Parathyroid adenoma (tissue), 2 donors: ENCODE data around the gene TP73.

Source experiments
- H2AFZ ChIP-seq: fragments of 300-600 bp; sonication (generic); one replicate; pipeline ENCODE4 v1.7.0; 2017; ENCODE audit warnings: antibody characterized with exemption, mild to moderate bottlenecking
- H3K27ac ChIP-seq: fragments of 300-600 bp; sonication (generic); one replicate; pipeline ENCODE4 v1.7.0; 2017
- H3K27me3 ChIP-seq: fragments of 300-600 bp; sonication (generic); one replicate; pipeline ENCODE4 v1.7.0; 2017; ENCODE audit warnings: low read length; ENCODE audit not compliant: control insufficient read depth, insufficient read depth
- H3K36me3 ChIP-seq: fragments of 300-600 bp; sonication (generic); one replicate; pipeline ENCODE4 v1.7.0; 2017; ENCODE audit warnings: low read length; ENCODE audit not compliant: control insufficient read depth, insufficient read depth
- H3K4me1 ChIP-seq: fragments of 300-600 bp; sonication (generic); one replicate; pipeline ENCODE4 v1.7.0; 2017; ENCODE audit warnings: control low read depth
- H3K4me2 ChIP-seq: fragments of 300-600 bp; sonication (generic); one replicate; pipeline ENCODE4 v1.7.0; 2017; ENCODE audit warnings: low read length
- H3K4me3 ChIP-seq: fragments of 300-600 bp; sonication (generic); one replicate; pipeline ENCODE4 v1.7.0; 2017; ENCODE audit warnings: low read depth, low read length
- H3K79me2 ChIP-seq: fragments of 300-600 bp; sonication (generic); one replicate; pipeline ENCODE4 v1.7.0; 2017; ENCODE audit warnings: control low read depth
- H3K9ac ChIP-seq: fragments of 300-600 bp; sonication (generic); one replicate; pipeline ENCODE4 v1.7.0; 2017; ENCODE audit warnings: mild to moderate bottlenecking
- H3K9me3 ChIP-seq: fragments of 300-600 bp; sonication (generic); one replicate; pipeline ENCODE4 v1.7.0; 2017; ENCODE audit warnings: low read length; ENCODE audit not compliant: control insufficient read depth
- CTCF ChIP-seq: fragments of 300-600 bp; sonication (generic); IDR thresholded peaks from one replicate; pipeline ENCODE4 v1.7.0; 2017; ENCODE audit warnings: antibody characterized with exemption, mild to moderate bottlenecking
- donor health status: primary hyperparathyroidism.

The TP73 gene

DNA sequence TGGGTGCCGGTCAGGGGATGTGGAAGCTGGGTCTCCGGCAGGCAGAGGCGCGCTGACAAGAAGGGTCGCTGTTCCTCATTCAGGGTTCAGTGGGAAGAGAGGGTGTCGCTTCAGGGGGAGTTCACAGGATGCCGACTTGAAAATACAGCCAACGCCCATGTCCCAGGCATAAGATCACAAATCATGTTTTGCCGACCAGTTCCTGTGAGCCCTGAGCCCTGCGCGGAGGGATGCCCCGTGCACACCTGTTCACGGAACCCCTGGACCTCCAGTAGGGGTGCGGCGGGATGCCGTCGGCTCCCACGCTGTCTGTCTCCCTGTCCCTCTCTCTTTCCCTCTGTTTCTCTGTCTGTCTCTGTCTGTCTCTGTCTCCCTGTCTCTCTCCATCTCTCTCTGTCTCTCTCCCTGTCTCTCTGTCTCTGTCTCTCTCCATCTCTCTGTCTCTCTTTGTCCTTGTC is 26.8 kb downstream of the TP73 start:
- Histone ChIP-seq H2AFZ (no peak overlapping the region), H3K9me3 (no peaks in the 10 kb centered on the region), H3K79me2 (no peaks in the 10 kb centered on the region), H3K27me3 (no peaks in the 10 kb centered on the region), H3K4me2 (no peak overlapping the region), H3K4me1 (no peaks in the 10 kb centered on the region), H3K27ac (no peak overlapping the region), H3K4me3 (no peak overlapping the region), H3K36me3 (no peaks in the 10 kb centered on the region), H3K9ac (no peak overlapping the region)
- TF ChIP-seq CTCF = no peak

GRCh38 chr1:3679799-3680453 is 27.6 kb downstream of the TP73 start:
- Histone ChIP-seq H3K36me3 (no peaks in the 10 kb centered on the region), H3K27me3 (no peaks in the 10 kb centered on the region), H3K9me3 (no peaks in the 10 kb centered on the region), H3K4me1 (no peaks in the 10 kb centered on the region), H2AFZ (no peak overlapping the region), H3K4me2 (no peak overlapping the region), H3K27ac (no peak overlapping the region), H3K4me3 (no peak overlapping the region), H3K79me2 (no peaks in the 10 kb centered on the region), H3K9ac (no peak overlapping the region)
- no peak for TF ChIP-seq CTCF

GRCh38 chr1:3680488-3681230 is 28.3 kb downstream of the TP73 start:
- H3K27ac ChIP-seq = no peak overlapping the region
- no peak overlapping the region for H3K9ac ChIP-seq
- no peaks in the 10 kb centered on the region for H3K9me3 ChIP-seq
- H3K4me2 ChIP-seq = no peak overlapping the region
- no peak overlapping the region for H3K4me3 ChIP-seq
- H3K27me3 ChIP-seq = no peaks in the 10 kb centered on the region
- no peaks in the 10 kb centered on the region for H3K4me1 ChIP-seq
- no peaks in the 10 kb centered on the region for H3K36me3 ChIP-seq
- no peaks in the 10 kb centered on the region for H3K79me2 ChIP-seq
- TF ChIP-seq CTCF = no peak
- H2AFZ ChIP-seq = no peak overlapping the region

DNA sequence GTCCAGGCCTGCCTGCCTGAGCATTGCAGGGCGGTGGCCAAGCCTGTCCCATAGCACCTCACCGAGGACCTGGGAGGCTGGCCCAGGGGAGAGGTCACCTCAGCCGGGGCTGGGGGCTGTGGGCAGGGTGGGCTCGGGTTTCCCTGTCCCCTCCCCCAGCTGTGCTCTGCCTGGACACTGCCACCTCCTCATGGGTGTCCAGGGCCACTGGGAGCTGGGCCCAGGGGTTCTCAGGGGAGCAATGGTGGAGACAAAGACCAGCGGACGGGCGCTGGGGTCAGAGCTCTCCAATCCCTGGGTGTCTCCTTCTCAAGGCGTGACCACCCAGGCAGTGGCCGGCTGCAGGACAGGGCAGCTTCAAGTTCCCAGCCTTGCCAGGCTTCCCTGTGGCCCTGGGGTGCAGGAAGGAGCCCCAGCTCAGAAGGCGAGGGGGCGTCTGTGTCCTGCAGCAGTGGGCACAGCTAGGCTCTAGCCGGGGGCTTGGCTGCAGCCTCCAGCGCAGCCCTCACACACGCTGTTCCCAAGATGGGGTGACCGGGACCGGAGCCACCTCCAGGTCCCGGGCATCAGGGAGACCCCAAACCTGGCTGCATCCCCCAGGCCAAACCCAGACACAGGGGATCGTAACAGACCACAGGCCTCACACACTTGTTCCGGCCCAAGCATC is 29.0 kb downstream of the TP73 start:
- Histone ChIP-seq H2AFZ (no peak overlapping the region), H3K27me3 (no peaks in the 10 kb centered on the region), H3K36me3 (no peaks in the 10 kb centered on the region), H3K4me3 (no peak overlapping the region), H3K9ac (no peak overlapping the region), H3K79me2 (no peaks in the 10 kb centered on the region), H3K4me2 (no peak overlapping the region), H3K9me3 (no peaks in the 10 kb centered on the region), H3K4me1 (no peaks in the 10 kb centered on the region), H3K27ac (no peak overlapping the region)
- no peak for TF ChIP-seq CTCF
